Smooth muscle cell (in vitro differentiated cells): ENCODE results near the gene ARHGAP9. TPM values are rescaled to one million over a fixed set of nuclear protein-coding genes. Genes with fewer than 3 reads are reported as not detected.

Experiments used
- DNase-seq: peaks from one replicate; lab custom pipeline; 2025; ENCODE audit not compliant: unreplicated experiment; lab: John Stamatoyannopoulos, UW
- H2AFZ ChIP-seq: fragments of 200-600 bp; sonication (generic); 2 replicates; pipeline ENCODE4 v1.6.0; 2016; ENCODE audit warnings: antibody characterized with exemption, low read depth, mild to moderate bottlenecking
- H3F3A ChIP-seq: fragments of 200-600 bp; sonication (generic); 2 replicates; pipeline ENCODE4 v1.6.0; 2017; ENCODE audit warnings: antibody characterized with exemption, low read depth
- H3K27ac ChIP-seq: fragments of 200-600 bp; sonication (generic); 2 replicates; pipeline ENCODE4 v1.5.1; 2016; ENCODE audit warnings: low read depth, mild to moderate bottlenecking
- H3K27me3 ChIP-seq: fragments of 200-600 bp; sonication (generic); 2 replicates; pipeline ENCODE4 v1.6.1; 2016; ENCODE audit warnings: low read depth, mild to moderate bottlenecking
- H3K36me3 ChIP-seq: fragments of 200-600 bp; sonication (generic); 2 replicates; pipeline ENCODE4 v1.5.1; 2016; ENCODE audit warnings: low read depth
- H3K4me1 ChIP-seq: fragments of 200-600 bp; sonication (generic); 2 replicates; pipeline ENCODE4 v1.5.1; 2016; ENCODE audit warnings: low read depth
- H3K4me2 ChIP-seq: fragments of 200-600 bp; sonication (generic); 2 replicates; pipeline ENCODE4 v1.6.0; 2016; ENCODE audit warnings: mild to moderate bottlenecking
- H3K4me3 ChIP-seq: fragments of 200-600 bp; sonication (generic); 2 replicates; pipeline ENCODE4 v1.5.1; 2016; ENCODE audit warnings: mild to moderate bottlenecking
- H3K79me2 ChIP-seq: fragments of 200-600 bp; sonication (generic); 2 replicates; pipeline ENCODE4 v1.6.0; 2016; ENCODE audit warnings: low read depth, mild to moderate bottlenecking
- H3K9ac ChIP-seq: fragments of 200-600 bp; sonication (generic); 2 replicates; pipeline ENCODE4 v1.6.0; 2016; ENCODE audit warnings: low read depth
- H3K9me3 ChIP-seq: fragments of 200-600 bp; sonication (generic); replicated peaks from 2 replicates; pipeline ENCODE4 v1.5.1; 2016; ENCODE audit warnings: low read depth
- H4K20me1 ChIP-seq: fragments of 200-600 bp; sonication (generic); 2 replicates; pipeline ENCODE4 v1.6.0; 2016; ENCODE audit warnings: low read depth
- WGBS: methylation state at CpG from one replicate; pipeline ENCODE4 v1.1.7; 2016; ENCODE audit warnings: low lambda C conversion rate; 5-methylcytosine and 5-hydroxymethylcytosine counted together
- polyA plus RNA-seq: library from polyadenylated mRNA; unstranded; fragments of >200 nt; fragmentation: Nextera tagmentation; extraction: Ambion mirVana; gene quantifications from 2 replicates; pipeline ENCODE4 v1.2.1, GENCODE V29; 2016
- total RNA-seq: library from RNA; depleted of rRNA; stranded (reverse); fragments of >200 nt; gene quantifications from 2 replicates; pipeline ENCODE4 v1.2.3, GENCODE V29; 2014
- TF ChIP-seq, protein P1 (sequence below): fragments of 200-600 bp; sonication (generic); IDR thresholded peaks from 2 replicates; pipeline ENCODE4 v1.5.1; 2017; ENCODE audit warnings: borderline replicate concordance, mild to moderate bottlenecking, antibody characterized with exemption; ENCODE audit not compliant: insufficient read depth, poor library complexity, severe bottlenecking

The ARHGAP9 gene
- total and polyA plus RNA-seq, 2 experiments from 2014 or later: 1.3 TPM; not detected in 1

DNA sequence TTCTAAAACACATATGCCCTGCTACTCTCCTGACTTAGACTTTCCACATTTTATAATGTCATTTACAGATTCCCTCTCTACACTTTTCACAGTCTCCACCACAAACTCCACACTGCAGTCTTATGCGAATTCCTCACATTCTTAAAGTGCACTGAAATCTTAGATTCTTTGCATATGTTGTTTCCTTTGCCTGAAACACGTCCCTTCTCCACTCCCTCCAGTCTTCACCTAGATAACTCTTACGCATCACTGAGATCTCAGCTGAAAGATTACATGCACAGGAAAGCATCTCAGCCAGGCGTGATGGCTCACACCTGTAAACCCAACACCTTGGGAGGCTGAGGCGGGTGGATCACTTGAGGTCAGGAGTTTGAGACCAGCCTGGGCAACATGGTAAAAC lies 3.8 kb upstream of the ARHGAP9 start:
- Histone ChIP-seq H3K27me3 (peaks cover 11% of the 10 kb centered on the region), H3K4me2 (no peak overlapping the region), H3K9me3 (no peaks in the 10 kb centered on the region), H2AFZ (no peak overlapping the region), H4K20me1 (no peaks in the 10 kb centered on the region), H3K4me3 (no peak overlapping the region), H3K9ac (no peak overlapping the region), H3K27ac (no peak overlapping the region), H3K79me2 (peaks cover 7% of the 10 kb centered on the region), H3F3A (no peaks in the 10 kb centered on the region), H3K4me1 (peaks cover under 1% of the 10 kb centered on the region), H3K36me3 (no peaks in the 10 kb centered on the region)
- WGBS: 38% methylated on average over 5 of the region's 5 CpGs
- DNase-seq: no peak
- TF ChIP-seq, protein P1, sequence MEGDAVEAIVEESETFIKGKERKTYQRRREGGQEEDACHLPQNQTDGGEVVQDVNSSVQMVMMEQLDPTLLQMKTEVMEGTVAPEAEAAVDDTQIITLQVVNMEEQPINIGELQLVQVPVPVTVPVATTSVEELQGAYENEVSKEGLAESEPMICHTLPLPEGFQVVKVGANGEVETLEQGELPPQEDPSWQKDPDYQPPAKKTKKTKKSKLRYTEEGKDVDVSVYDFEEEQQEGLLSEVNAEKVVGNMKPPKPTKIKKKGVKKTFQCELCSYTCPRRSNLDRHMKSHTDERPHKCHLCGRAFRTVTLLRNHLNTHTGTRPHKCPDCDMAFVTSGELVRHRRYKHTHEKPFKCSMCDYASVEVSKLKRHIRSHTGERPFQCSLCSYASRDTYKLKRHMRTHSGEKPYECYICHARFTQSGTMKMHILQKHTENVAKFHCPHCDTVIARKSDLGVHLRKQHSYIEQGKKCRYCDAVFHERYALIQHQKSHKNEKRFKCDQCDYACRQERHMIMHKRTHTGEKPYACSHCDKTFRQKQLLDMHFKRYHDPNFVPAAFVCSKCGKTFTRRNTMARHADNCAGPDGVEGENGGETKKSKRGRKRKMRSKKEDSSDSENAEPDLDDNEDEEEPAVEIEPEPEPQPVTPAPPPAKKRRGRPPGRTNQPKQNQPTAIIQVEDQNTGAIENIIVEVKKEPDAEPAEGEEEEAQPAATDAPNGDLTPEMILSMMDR: no peak

DNA sequence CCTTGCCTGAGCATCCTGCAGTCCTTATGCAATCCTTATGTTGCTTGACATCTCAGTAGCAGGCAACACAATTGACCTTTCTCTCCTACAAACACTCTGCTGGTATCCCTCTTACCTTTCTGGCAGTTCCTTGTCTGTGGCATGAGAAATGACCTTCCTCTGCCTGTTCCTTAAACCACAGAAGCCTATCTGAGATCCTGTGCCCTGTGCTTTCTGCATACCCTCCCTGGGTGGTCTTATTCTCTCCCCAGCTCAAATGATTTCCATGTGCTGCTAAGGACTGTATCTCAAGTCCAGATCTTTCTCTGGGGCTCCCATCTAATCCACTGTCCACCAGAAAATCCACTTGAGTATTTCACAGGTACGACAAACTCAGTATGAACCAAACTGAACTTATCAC lies 2.0 kb upstream of the ARHGAP9 start:
- Histone ChIP-seq H3F3A (no peaks in the 10 kb centered on the region), H3K4me3 (no peak overlapping the region), H2AFZ (no peak overlapping the region), H3K79me2 (no peaks in the 10 kb centered on the region), H3K9ac (no peak overlapping the region), H3K27me3 (peaks cover 20% of the 10 kb centered on the region), H4K20me1 (no peaks in the 10 kb centered on the region), H3K27ac (no peak overlapping the region), H3K36me3 (no peaks in the 10 kb centered on the region), H3K4me1 (no peaks in the 10 kb centered on the region), H3K4me2 (no peak overlapping the region), H3K9me3 (no peaks in the 10 kb centered on the region)
- 82% methylated on average over 1 of the region's 1 CpG for WGBS
- TF ChIP-seq, protein P1: no peak
- no peak for DNase-seq

DNA sequence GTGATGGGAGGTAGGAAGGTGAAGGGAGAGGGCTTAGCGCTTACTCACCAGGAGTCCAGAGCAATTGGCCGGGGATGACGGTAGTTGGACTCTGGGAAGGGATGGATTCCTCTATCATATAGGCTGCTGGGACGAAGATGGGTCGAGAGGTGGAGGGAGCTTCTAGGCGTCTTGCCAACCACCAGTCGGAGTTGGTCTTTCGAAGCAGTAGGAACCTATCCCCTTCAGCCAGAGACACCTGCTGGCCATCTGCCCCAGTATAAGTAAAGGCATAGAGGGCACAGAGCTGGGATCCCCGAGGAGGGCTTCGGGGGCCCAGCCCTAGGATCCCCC lies 657 bp downstream of the ARHGAP9 start:
- Histone ChIP-seq H3K36me3 (no peaks in the 10 kb centered on the region), H3K27me3 (peaks cover 46% of the 10 kb centered on the region), H4K20me1 (no peaks in the 10 kb centered on the region), H3K4me1 (peaks cover 13% of the 10 kb centered on the region), H3K79me2 (no peaks in the 10 kb centered on the region), H3K9me3 (no peaks in the 10 kb centered on the region), H3K4me2 (no peak overlapping the region), H3K9ac (no peak overlapping the region), H3K27ac (no peak overlapping the region), H2AFZ (no peak overlapping the region), H3K4me3 (no peak overlapping the region), H3F3A (no peaks in the 10 kb centered on the region)
- DNase-seq: no peak
- WGBS: 92% methylated on average over 10 of the region's 10 CpGs
- TF ChIP-seq, protein P1: no peak
